BJ (cell line): Measurements from ENCODE around the gene AFF1. TPM values are rescaled to one million over a fixed set of nuclear protein-coding genes. Genes with fewer than 3 reads are reported as not detected.

ENCODE experiments used
- CTCF ChIA-PET: fragments of 350-600 bp; formaldehyde crosslinking; extraction: SDS; loops from one replicate; lab custom pipeline; 2021; ENCODE audit warnings: antibody characterized with exemption, inconsistent platforms; lab: Yijun Ruan, JAX
- POLR2A ChIA-PET: fragments of 300-600 bp; sonication (Branson Sonifier 250); formaldehyde crosslinking; extraction: SDS; loops from one replicate; lab custom pipeline; 2021; ENCODE audit warnings: antibody characterized with exemption; lab: Charles Lee
- DNase-seq: peaks from one replicate; pipeline ENCODE4 v3.0.0-alpha.2; 2011; ENCODE audit warnings: low read depth
- H3K27me3 ChIP-seq: 2 replicates; pipeline ENCODE4 v1.6.0; 2011; ENCODE audit warnings: low read length; ENCODE audit not compliant: control insufficient read depth, insufficient read depth
- H3K36me3 ChIP-seq: 2 replicates; pipeline ENCODE4 v1.5.1; 2011; ENCODE audit warnings: low read length; ENCODE audit not compliant: control insufficient read depth, insufficient read depth
- H3K4me3 ChIP-seq: 2 replicates; pipeline ENCODE4 v1.5.1; 2011; ENCODE audit warnings: low read depth, mild to moderate bottlenecking, control low read depth, low read length
- CTCF ChIP-seq: IDR thresholded peaks from 2 replicates; pipeline ENCODE4 v1.5.1; 2011; ENCODE audit warnings: low read depth, mild to moderate bottlenecking, control low read depth, inconsistent platforms, low read length, moderate library complexity; ENCODE audit not compliant: insufficient read depth
- polyA plus RNA-seq: library from polyadenylated mRNA; depleted of rRNA; stranded (reverse); fragments of >200 nt; gene quantifications from 2 replicates; pipeline ENCODE4 v1.2.3, GENCODE V29; 2011

Gene AFF1
- polyA plus RNA-seq, 1 experiment, result 11.0 TPM

DNA sequence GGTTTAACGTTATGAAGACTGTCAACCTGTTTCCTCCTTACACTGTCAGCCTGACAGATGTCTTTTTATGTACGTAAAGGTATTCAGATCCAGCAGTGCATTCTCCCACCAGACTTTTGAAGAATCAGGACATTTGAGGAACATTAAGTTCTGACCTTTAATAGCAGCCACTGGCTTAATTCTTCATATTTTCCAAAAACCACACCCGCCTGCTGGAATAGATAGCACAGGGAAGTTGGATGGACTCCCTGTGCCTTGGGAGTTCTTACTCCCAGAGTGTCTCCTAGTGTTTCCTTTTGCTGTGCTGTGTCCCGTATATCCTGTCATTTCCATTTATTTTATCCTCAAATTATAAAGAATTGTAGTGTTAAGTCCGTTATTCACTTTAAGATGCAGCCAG lies 94.5 kb downstream of the AFF1 start:
- no peak for TF ChIP-seq CTCF

GRCh38 chr4:87030124-87030523 lies 95.3 kb downstream of the AFF1 start:
- no peaks in the 10 kb centered on the region for H3K27me3 ChIP-seq
- TF ChIP-seq CTCF, result no peak
- CTCF ChIA-PET, result no interaction called here
- H3K36me3 ChIP-seq, result no peaks in the 10 kb centered on the region
- DNase-seq, result no peak
- POLR2A ChIA-PET, result no interaction called here
- H3K4me3 ChIP-seq, result no peak overlapping the region

More for the DNA sequence above, 94.5 kb downstream of the AFF1 start:
- ChIA-PET CTCF (interaction anchor here (1.9 kb wide), 1 partner anchor 107 kb away, joined by 5 read pairs; no protein-coding TSS in a partner anchor), POLR2A (no interaction called here)
- no peaks in the 10 kb centered on the region for H3K36me3 ChIP-seq
- no peak for DNase-seq
- no peaks in the 10 kb centered on the region for H3K27me3 ChIP-seq
- no peak overlapping the region for H3K4me3 ChIP-seq

- H3K4me3 ChIP-seq, result no peak overlapping the region
- no peak for TF ChIP-seq CTCF
- no peaks in the 10 kb centered on the region for H3K27me3 ChIP-seq
- POLR2A ChIA-PET, result no interaction called here
- CTCF ChIA-PET, result interaction anchor here (0.9 kb wide), 1 partner anchor 60 kb away, joined by 3 read pairs; no protein-coding TSS in a partner anchor
- no peaks in the 10 kb centered on the region for H3K36me3 ChIP-seq
- DNase-seq, result no peak
Measured at GRCh38 chr4:87030755-87031441, 96.1 kb downstream of the AFF1 start.

- no peaks in the 10 kb centered on the region for H3K27me3 ChIP-seq
- H3K4me3 ChIP-seq, result no peak overlapping the region
- DNase-seq, result no peak
- ChIA-PET CTCF (interaction anchor here (1.3 to 1.5 kb wide), 2 partner anchors 61 to 110 kb away, joined by 4 to 6 read pairs; no protein-coding TSS in a partner anchor), POLR2A (no interaction called here)
- no peak for TF ChIP-seq CTCF
- no peaks in the 10 kb centered on the region for H3K36me3 ChIP-seq
Measured at GRCh38 chr4:87031920-87032319, 97.1 kb downstream of the AFF1 start.

GRCh38 chr4:87032884-87033533 lies 98.2 kb downstream of the AFF1 start:
- no peak for DNase-seq
- TF ChIP-seq CTCF, result no peak
- no peaks in the 10 kb centered on the region for H3K36me3 ChIP-seq
- ChIA-PET POLR2A (no interaction called here), CTCF (interaction anchor here (1.3 to 1.5 kb wide), 2 partner anchors 60 to 111 kb away, joined by 4 to 6 read pairs; no protein-coding TSS in a partner anchor)
- H3K27me3 ChIP-seq, result no peaks in the 10 kb centered on the region
- no peak overlapping the region for H3K4me3 ChIP-seq
